ENCODE results near the gene SERINC4. TPM values are rescaled to one million over a fixed set of nuclear protein-coding genes. Genes with fewer than 3 reads are reported as not detected.
"Not testable (repeated sequence)": the region's sequence is repeated elsewhere in the genome, so short reads cannot be mapped to it uniquely, and the experiment has no call there.

The SERINC4 gene
- total RNA-seq, 2 donors from 2014 or later, result 0.18 to 0.24 TPM

GRCh38 chr15:43772624-43773023, 27.4 kb downstream of the SERINC4 start:
- no peak for ATAC-seq
- no peak for DNase-seq
- intact Hi-C loops (cut with DNase I), result no loop called here

GRCh38 chr15:43771816-43772215, 28.2 kb downstream of the SERINC4 start:
- intact Hi-C loops (cut with DNase I), result no loop called here
- ATAC-seq (peak in 1 of 2 donors; percentile 26), DNase-seq (no peak)

- peak; percentile 51 to 59 for ATAC-seq
- peak; percentile 59 for DNase-seq
- intact Hi-C loops (cut with DNase I), result no loop called here
These were observed 30.3 kb downstream of the SERINC4 start for GRCh38 chr15:43769584-43770228.

GRCh38 chr15:43763819-43764446, 36.1 kb downstream of the SERINC4 start:
- DNase-seq, result no peak
- ATAC-seq, result no peak
- intact Hi-C loops (cut with DNase I), result no loop called here

GRCh38 chr15:43762824-43763223, 37.2 kb downstream of the SERINC4 start:
- ATAC-seq (no peak), DNase-seq (no peak)
- intact Hi-C loops (cut with DNase I), result no loop called here

- intact Hi-C loops (cut with DNase I), result no loop called here
These were observed 48.1 kb downstream of the SERINC4 start for GRCh38 chr15:43751885-43752284.

GRCh38 chr15:43749690-43750345, 50.2 kb downstream of the SERINC4 start:
- intact Hi-C loops (cut with DNase I), result no loop called here
- ATAC-seq (no peak), DNase-seq (no peak)

More at GRCh38 chr15:43751885-43752284, 48.1 kb downstream of the SERINC4 start:
- no peak for ATAC-seq
- DNase-seq, result no peak

GRCh38 chr15:43748376-43748775, 51.6 kb downstream of the SERINC4 start:
- ATAC-seq, result no peak
- intact Hi-C loops (cut with DNase I), result no loop called here
- DNase-seq, result no peak

- peak in 1 of 2 donors; percentile 43 for ATAC-seq
- intact Hi-C loops (cut with DNase I); DNase-seq: not testable (repeated sequence)
These were observed 53.1 kb downstream of the SERINC4 start for GRCh38 chr15:43746903-43747309.

- DNase-seq, result peak; percentile 96
- intact Hi-C loops (cut with DNase I), result not testable (repeated sequence)
- peak; percentile 98 to 99 for ATAC-seq
These were observed 53.6 kb downstream of the SERINC4 start, which contains the start of gene PDIA3 for GRCh38 chr15:43746245-43746902. TSS of gene PDIA3 (plus strand) at chr15:43746438. CDS start at chr15:43746540, 102 bp downstream.

Small RNA genes within 50 kb of the gene (microRNA-seq; reads per million reads assigned to microRNA genes)
- gene MIR1282, result 0 to 0.20 reads per million in 2 donors

Other genes with a start within 250 kb of the SERINC4 start
- gene PPIP5K1, start 210.0 kb downstream of the SERINC4 start, total RNA-seq, result 10 to 100 TPM; 19.4 to 22.3 TPM
- 1 to 10 TPM; 3.7 to 5.5 TPM for gene CKMT1B, start 206.2 kb downstream of the SERINC4 start, total RNA-seq
- gene STRC, start 181.4 kb downstream of the SERINC4 start, total RNA-seq, result under 1 TPM; 0.12 to 0.18 TPM
- 1 to 10 TPM; 1.1 to 2.1 TPM for gene CATSPER2, start 151.4 kb downstream of the SERINC4 start, total RNA-seq
- gene CKMT1A, start 106.4 kb downstream of the SERINC4 start, total RNA-seq, result 1 to 10 TPM; 1.7 to 3.8 TPM
- gene PDIA3, start 53.8 kb downstream of the SERINC4 start, total RNA-seq, result 100 to 1,000 TPM; 260 to 267 TPM
- 1 to 10 TPM in 1 of 2 donors, under 1 TPM in 1; 0.47 to 1.6 TPM for gene ELL3, start 23.3 kb downstream of the SERINC4 start, total RNA-seq
- 100 to 1,000 TPM; 868 to 923 TPM for gene SERF2, start 7.9 kb downstream of the SERINC4 start, total RNA-seq
- 10 to 100 TPM in 1 of 2 donors, 1 to 10 TPM in 1; 9.6 to 11.2 TPM for gene HYPK, start 379 bp upstream of the SERINC4 start, total RNA-seq
- 10 to 100 TPM; 16.9 to 17.8 TPM for gene MFAP1, start 24.5 kb upstream of the SERINC4 start, total RNA-seq
- gene WDR76, start 26.8 kb upstream of the SERINC4 start, total RNA-seq, result 1 to 10 TPM; 1.5 to 4.3 TPM

Measured in left cardiac atrium (tissue), 4 donors.